GM08714 (cell line): ENCODE data around the gene PLXNC1.

Experiments used
- H3K4me3 ChIP-seq: fragments of 200-500 bp; sonication (Bioruptor generic); 2 replicates; pipeline ENCODE4 v1.5.1; 2014; ENCODE audit warnings: mild to moderate bottlenecking, low read length, inconsistent platforms
- ZNF274 ChIP-seq: IDR thresholded peaks from 2 replicates; pipeline ENCODE4 v1.6.1; 2012; ENCODE audit warnings: mild to moderate bottlenecking, low read depth, low read length

The PLXNC1 gene

GRCh38 chr12:94267921-94268471, 119.6 kb downstream of the PLXNC1 start:
- H3K4me3 ChIP-seq, result no peak overlapping the region
- TF ChIP-seq ZNF274, result no peak

- no peak for TF ChIP-seq ZNF274
- no peak overlapping the region for H3K4me3 ChIP-seq
These were observed 121.1 kb downstream of the PLXNC1 start for GRCh38 chr12:94269316-94269999.

- no peak for TF ChIP-seq ZNF274
- H3K4me3 ChIP-seq, result no peak overlapping the region; the same call in 1 of the 2 replicates
These were observed 123.0 kb downstream of the PLXNC1 start for GRCh38 chr12:94271351-94271750.

- H3K4me3 ChIP-seq, result no peak overlapping the region
- no peak for TF ChIP-seq ZNF274
These were observed 123.9 kb downstream of the PLXNC1 start for GRCh38 chr12:94272280-94272679.

GRCh38 chr12:94273272-94273671, 124.9 kb downstream of the PLXNC1 start:
- no peak for TF ChIP-seq ZNF274

GRCh38 chr12:94276725-94277124, 128.3 kb downstream of the PLXNC1 start:
- no peak overlapping the region for H3K4me3 ChIP-seq
- no peak for TF ChIP-seq ZNF274

More at GRCh38 chr12:94273272-94273671, 124.9 kb downstream of the PLXNC1 start:
- no peak overlapping the region for H3K4me3 ChIP-seq

- no peak overlapping the region for H3K4me3 ChIP-seq
- no peak for TF ChIP-seq ZNF274
These were observed 129.1 kb downstream of the PLXNC1 start for GRCh38 chr12:94277426-94278000.

- H3K4me3 ChIP-seq, result no peak overlapping the region
- no peak for TF ChIP-seq ZNF274
These were observed 131.7 kb downstream of the PLXNC1 start for GRCh38 chr12:94280063-94280462.

GRCh38 chr12:94282675-94283074, 134.3 kb downstream of the PLXNC1 start:
- no peak overlapping the region for H3K4me3 ChIP-seq
- no peak for TF ChIP-seq ZNF274

GRCh38 chr12:94284046-94284445, 135.7 kb downstream of the PLXNC1 start:
- no peak overlapping the region for H3K4me3 ChIP-seq
- no peak for TF ChIP-seq ZNF274

GRCh38 chr12:94284859-94285258, 136.5 kb downstream of the PLXNC1 start:
- TF ChIP-seq ZNF274, result no peak
- H3K4me3 ChIP-seq, result no peak overlapping the region

GRCh38 chr12:94285943-94286582, 137.7 kb downstream of the PLXNC1 start:
- no peak for TF ChIP-seq ZNF274
- H3K4me3 ChIP-seq, result no peak overlapping the region

GRCh38 chr12:94286583-94287244, 138.3 kb downstream of the PLXNC1 start:
- TF ChIP-seq ZNF274, result no peak

GRCh38 chr12:94287245-94287628, 138.9 kb downstream of the PLXNC1 start:
- no peak for TF ChIP-seq ZNF274
- H3K4me3 ChIP-seq, result no peak overlapping the region

More at GRCh38 chr12:94286583-94287244, 138.3 kb downstream of the PLXNC1 start:
- H3K4me3 ChIP-seq, result no peak overlapping the region
